ENCODE results near the gene LHFPL3.

DNA sequence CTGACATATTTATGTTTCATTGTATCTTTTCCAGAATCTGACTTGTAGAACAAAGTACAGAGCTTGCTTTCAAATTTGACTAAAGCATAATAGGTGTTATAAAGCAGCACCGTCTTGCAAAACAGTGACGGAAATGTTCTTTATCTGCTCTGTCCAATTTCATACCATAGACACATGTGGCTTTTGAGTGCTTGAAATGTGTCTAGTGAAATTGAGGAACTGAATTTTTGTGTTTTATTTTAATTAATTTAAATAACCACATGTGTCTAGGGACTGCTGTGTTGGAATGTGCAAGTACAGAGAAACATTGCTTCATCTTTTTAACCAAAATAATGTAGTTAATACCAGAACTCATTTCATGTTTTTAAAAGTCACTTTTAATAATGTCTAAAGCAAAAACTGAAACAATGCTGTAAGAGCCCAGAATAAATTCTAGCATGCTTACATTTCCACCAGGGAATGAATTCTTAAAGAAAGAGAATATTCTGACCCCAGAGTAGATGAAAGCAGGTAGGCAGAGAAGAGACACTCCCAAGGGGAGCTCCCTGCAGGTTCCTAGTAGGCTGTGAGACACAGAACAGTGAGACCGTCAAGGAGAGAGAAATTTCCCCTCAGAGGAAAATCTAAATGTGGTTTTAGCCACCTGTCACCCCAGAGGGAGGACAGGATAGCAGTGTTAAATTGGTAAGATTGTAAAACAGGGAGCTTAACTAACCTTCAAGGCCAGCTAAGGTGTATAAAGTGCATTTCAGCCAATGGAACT lies 510.3 kb downstream of the LHFPL3 start:
- TF ChIP-seq RAD21 (IDR thresholded peaks at IDR 0.05; ENCODE audit: low read depth) (no peak), POLR2A (IDR thresholded peaks at IDR 0.05; ENCODE audit: borderline replicate concordance, extremely low read depth, insufficient read depth, insufficient read length) (no peak), ZFX (IDR thresholded peaks at IDR 0.05) (no peak), CBX3 (IDR thresholded peaks at IDR 0.05; ENCODE audit: low read depth) (no peak), EZH2phosphoT487 (IDR thresholded peaks at IDR 0.05; ENCODE audit: borderline replicate concordance) (no peak), MAX (IDR thresholded peaks at IDR 0.05) (no peak), EGR1 (IDR thresholded peaks at IDR 0.05; ENCODE audit: low read depth) (no peak), ZNF274 (IDR thresholded peaks at IDR 0.05; ENCODE audit: low read depth, low read length) (no peak), ZBTB33 (IDR thresholded peaks at IDR 0.05; ENCODE audit: extremely low read depth, insufficient replicate concordance, low read length) (no peak)
- TF ChIP-seq, protein P1, sequence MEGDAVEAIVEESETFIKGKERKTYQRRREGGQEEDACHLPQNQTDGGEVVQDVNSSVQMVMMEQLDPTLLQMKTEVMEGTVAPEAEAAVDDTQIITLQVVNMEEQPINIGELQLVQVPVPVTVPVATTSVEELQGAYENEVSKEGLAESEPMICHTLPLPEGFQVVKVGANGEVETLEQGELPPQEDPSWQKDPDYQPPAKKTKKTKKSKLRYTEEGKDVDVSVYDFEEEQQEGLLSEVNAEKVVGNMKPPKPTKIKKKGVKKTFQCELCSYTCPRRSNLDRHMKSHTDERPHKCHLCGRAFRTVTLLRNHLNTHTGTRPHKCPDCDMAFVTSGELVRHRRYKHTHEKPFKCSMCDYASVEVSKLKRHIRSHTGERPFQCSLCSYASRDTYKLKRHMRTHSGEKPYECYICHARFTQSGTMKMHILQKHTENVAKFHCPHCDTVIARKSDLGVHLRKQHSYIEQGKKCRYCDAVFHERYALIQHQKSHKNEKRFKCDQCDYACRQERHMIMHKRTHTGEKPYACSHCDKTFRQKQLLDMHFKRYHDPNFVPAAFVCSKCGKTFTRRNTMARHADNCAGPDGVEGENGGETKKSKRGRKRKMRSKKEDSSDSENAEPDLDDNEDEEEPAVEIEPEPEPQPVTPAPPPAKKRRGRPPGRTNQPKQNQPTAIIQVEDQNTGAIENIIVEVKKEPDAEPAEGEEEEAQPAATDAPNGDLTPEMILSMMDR (IDR thresholded peaks at IDR 0.05 in 2 of 3, conservative IDR thresholded peaks at IDR 0.05 in 1 of 3; ENCODE audit: borderline replicate concordance in 1 of 3, insufficient read depth in 1 of 3, low read depth in 2 of 3, low read length in 2 of 3): no peak
- TF ChIP-seq, protein P2, sequence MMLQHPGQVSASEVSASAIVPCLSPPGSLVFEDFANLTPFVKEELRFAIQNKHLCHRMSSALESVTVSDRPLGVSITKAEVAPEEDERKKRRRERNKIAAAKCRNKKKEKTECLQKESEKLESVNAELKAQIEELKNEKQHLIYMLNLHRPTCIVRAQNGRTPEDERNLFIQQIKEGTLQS (IDR thresholded peaks at IDR 0.05): no peak
- TF ChIP-seq, protein P3, sequence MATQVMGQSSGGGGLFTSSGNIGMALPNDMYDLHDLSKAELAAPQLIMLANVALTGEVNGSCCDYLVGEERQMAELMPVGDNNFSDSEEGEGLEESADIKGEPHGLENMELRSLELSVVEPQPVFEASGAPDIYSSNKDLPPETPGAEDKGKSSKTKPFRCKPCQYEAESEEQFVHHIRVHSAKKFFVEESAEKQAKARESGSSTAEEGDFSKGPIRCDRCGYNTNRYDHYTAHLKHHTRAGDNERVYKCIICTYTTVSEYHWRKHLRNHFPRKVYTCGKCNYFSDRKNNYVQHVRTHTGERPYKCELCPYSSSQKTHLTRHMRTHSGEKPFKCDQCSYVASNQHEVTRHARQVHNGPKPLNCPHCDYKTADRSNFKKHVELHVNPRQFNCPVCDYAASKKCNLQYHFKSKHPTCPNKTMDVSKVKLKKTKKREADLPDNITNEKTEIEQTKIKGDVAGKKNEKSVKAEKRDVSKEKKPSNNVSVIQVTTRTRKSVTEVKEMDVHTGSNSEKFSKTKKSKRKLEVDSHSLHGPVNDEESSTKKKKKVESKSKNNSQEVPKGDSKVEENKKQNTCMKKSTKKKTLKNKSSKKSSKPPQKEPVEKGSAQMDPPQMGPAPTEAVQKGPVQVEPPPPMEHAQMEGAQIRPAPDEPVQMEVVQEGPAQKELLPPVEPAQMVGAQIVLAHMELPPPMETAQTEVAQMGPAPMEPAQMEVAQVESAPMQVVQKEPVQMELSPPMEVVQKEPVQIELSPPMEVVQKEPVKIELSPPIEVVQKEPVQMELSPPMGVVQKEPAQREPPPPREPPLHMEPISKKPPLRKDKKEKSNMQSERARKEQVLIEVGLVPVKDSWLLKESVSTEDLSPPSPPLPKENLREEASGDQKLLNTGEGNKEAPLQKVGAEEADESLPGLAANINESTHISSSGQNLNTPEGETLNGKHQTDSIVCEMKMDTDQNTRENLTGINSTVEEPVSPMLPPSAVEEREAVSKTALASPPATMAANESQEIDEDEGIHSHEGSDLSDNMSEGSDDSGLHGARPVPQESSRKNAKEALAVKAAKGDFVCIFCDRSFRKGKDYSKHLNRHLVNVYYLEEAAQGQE (IDR thresholded peaks at IDR 0.05; ENCODE audit: low read depth): no peak
